Upper lobe of left lung (tissue), 4 donors: Measurements from ENCODE around the gene DCAF8L1.

Source experiments
- CTCF ChIP-seq, 6 experiments: fragments of 450-650 bp in 4 of 6; fragments of 200-600 bp in 2 of 6; sonication (generic) in 2 of 6; IDR thresholded peaks; one replicate each; pipeline ENCODE4 v1.5.1; 2016 to 2019; ENCODE audit warnings: antibody characterized with exemption in 6 of 6
- EP300 ChIP-seq, 4 donors: sonication (generic); formaldehyde crosslinking; IDR thresholded peaks; one replicate each; pipeline ENCODE4 v1.5.1; 2017; ENCODE audit warnings: antibody characterized with exemption in 4 of 4, control low read depth in 2 of 4

- no peak for TF ChIP-seq EP300 (IDR thresholded peaks at IDR 0.05)
- TF ChIP-seq CTCF (IDR thresholded peaks at IDR 0.05), result no peak
Observed at GRCh38 chrX:28015993-28016392, 34.7 kb upstream of the DCAF8L1 start.
